ENCODE results near the gene COPS6.

COPS6 gene

DNA sequence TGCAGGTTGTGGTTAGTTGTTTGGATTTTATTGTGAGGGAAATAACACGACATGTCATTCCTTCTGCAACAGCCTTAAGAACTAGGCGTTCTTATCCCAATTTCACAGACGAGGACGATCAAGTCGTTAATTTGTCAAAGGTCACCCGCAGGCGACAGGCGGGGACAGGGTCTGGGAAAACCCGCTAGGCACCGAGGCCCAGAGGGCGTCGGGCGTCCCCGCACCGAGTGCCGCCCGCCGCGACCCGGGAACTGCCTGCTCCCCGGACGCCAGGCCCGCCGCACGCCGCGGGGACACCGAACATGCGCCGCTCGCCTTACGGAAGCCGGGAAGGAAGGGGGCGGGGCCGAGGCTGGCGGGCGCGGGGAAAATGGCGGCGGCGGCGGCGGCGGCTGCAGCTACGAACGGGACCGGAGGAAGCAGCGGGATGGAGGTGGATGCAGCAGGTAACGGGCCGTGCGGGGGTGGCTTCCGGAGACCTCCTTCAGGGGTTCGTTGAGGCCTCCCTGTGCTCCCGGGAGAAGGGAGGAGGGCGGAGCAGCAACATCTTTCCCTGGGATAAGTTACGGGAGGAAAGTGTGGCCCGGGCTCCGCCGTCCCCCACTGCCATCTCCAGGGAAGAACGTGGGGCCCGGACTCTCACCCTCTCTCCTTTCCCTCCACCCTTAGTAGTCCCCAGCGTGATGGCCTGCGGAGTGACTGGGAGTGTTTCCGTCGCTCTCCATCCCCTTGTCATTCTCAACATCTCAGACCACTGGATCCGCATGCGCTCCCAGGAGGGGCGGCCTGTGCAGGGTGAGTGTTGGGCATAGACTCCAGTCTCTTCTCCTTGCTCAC, at the start of gene COPS6:
Gene COPS6 (plus strand): TSS at position 349 of the 837 bp plus-strand sequence. CDS start 22 bp downstream, at position 371.
- peak; percentile 78 for DNase-seq (ENCODE audit: low read depth)

- DNase-seq (ENCODE audit: low read depth): no peak
Measured at GRCh38 chr7:100040575-100040974, 48.2 kb upstream of the COPS6 start.

DNA sequence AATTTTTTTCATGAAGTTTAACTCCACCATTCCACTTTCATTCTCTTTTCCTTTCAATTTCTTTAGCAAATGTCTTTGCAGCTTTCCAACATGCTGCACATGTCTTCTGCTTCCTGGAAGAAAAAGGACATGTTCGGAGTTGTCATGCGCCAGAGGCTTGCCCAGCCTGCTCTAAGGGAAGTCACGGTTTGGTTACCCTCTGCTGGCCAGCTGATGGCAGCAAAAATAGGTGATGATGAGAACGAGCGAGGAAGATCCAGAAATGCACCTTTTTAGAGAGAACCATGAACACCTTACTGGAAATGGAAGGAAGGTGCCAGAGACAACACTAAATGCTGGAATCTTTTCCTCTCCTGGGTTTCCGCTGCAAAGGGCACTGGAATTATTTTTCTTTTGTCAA, 44.1 kb upstream of the COPS6 start:
- no peak for DNase-seq (ENCODE audit: low read depth)

- no peak for DNase-seq (ENCODE audit: low read depth)
Measured at GRCh38 chr7:100048680-100049079, 40.1 kb upstream of the COPS6 start.

GRCh38 chr7:100049441-100050291, 39.1 kb upstream of the COPS6 start, which contains the start of gene ZSCAN21:
TSS of gene ZSCAN21 (plus strand) at chr7:100049774. CDS start at chr7:100057007, 7,233 bp downstream.
- DNase-seq (ENCODE audit: low read depth): peak; percentile 70

- no peak for DNase-seq (ENCODE audit: low read depth)
Measured at GRCh38 chr7:100051611-100052010, 37.2 kb upstream of the COPS6 start.

DNA sequence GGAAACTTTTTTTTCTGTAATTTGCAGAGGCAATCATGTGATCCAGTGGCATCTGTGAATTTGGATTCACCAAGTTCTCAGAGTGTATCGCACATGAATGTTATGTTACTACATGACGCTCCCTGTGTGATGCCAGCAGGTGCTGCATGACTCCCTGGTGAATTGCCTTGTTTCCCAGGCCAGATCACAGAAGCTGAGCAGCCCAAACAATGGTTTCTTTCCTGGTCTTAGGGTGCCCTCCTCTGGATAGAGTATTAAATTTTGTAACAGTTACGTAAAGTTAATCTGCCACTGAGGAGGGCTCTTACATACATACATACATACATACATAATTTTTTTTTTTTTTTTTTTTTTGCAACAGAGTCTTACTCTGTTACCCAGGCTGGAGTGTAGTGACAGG, 35.6 kb upstream of the COPS6 start:
- DNase-seq (ENCODE audit: low read depth): no peak

DNA sequence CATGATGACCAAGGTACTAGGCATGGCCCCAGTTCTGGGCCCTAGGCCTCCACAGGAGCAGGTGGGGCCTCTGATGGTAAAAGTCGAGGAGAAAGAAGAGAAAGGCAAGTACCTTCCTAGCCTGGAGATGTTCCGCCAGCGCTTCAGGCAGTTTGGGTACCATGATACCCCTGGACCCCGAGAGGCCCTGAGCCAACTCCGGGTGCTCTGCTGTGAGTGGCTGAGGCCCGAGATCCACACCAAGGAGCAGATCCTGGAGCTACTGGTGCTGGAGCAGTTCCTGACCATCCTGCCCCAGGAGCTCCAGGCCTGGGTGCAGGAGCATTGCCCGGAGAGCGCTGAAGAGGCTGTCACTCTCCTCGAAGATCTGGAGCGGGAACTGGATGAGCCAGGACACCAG, 31.8 kb upstream of the COPS6 start:
- no peak for DNase-seq (ENCODE audit: low read depth)

DNA sequence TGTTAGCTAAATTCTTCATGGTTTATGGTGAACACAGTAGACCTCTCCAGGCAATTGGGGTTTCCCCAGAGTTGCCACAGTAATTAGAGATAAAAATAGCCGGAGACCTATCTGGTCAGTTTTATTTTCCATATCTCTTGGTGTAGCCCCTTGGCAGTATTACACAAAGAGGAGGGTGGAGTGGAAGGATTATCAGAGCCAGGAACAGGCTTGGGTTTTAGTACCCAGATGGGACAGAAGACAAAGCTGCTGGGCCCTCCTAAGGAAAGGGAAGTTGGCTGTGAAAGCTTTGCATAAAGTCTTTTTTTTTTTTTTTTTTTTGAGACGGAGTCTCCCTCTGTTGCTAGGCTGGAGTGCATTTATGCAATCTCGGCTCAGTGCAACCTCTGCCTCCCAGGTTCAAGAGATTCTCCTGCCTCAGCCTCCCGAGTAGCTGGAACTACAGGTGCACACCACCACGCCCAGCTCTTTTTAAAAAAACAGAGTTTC, 29.5 kb upstream of the COPS6 start:
- no peak for DNase-seq (ENCODE audit: low read depth)

DNA sequence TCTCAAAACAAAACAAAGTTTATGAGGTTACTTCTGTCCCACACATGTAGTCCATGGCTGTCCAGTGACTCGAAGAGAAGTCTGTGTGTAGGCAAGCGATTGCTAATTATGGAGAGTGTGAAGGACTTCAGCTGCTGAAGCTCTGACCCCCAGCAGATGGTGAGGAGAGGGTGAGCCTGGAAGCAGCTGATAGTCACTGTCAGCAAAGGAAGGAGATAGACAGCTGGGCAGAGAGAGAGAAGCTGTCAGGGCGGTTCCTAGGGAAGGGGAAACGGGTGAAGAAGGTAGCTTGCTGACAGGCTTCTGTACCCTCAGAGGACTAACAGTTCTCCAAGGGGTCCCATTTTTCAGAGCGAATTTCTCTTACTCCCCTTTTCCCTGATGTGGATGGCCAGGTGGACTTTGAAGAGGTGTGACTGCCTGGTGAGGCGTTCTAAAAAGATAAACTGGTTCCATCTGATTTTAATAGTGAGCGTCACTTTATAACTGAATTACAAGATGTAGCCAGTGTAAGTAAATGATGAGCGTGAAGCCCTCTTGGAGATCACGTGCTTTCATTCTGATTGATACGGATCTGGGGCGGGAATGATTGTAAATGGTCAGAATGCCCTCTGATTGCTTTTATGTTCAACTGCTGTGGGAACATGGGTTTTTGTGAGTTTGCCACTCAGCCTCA, 27.1 kb upstream of the COPS6 start:
- no peak for DNase-seq (ENCODE audit: low read depth)

GRCh38 chr7:100063376-100063775, 25.4 kb upstream of the COPS6 start:
- no peak for DNase-seq (ENCODE audit: low read depth)

- no peak for DNase-seq (ENCODE audit: low read depth)
Measured at GRCh38 chr7:100064162-100064561, 24.6 kb upstream of the COPS6 start.

DNA sequence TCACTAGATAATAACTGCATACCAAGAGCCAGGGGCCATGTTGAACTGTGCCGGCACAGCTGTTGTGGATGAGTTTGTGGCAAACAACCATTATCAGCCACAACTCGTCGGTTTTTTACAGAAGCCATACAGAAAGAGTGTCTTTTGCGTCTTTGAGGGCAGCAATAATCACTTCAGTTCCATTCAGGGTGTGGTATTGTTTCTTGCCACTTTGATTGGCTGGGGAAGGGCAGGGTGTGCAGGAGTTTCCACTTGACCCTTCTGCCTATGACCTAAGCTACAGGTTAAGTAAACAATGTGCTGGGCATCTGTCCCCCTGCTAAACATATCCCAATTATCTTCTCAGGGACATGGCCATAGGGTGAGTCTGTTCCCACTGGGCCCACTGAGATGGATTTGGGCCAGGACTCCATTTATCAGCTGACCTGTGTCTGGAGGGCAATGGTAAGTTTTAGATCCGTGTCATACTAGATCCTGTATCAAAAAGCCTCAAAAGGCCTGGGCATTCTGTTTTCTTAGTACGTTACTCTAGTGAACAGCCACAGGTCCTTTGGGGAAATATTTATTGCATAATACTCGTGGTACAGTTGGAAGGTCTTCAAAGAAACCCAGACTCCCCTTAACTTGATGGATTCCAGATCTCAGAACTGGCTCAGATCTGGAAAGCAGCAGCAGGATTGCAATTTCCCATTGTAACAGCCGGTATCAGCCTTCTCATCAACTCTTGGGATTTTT, 23.1 kb upstream of the COPS6 start:
- DNase-seq (ENCODE audit: low read depth): no peak

GRCh38 chr7:100066953-100067352, 21.8 kb upstream of the COPS6 start:
- no peak for DNase-seq (ENCODE audit: low read depth)

DNA sequence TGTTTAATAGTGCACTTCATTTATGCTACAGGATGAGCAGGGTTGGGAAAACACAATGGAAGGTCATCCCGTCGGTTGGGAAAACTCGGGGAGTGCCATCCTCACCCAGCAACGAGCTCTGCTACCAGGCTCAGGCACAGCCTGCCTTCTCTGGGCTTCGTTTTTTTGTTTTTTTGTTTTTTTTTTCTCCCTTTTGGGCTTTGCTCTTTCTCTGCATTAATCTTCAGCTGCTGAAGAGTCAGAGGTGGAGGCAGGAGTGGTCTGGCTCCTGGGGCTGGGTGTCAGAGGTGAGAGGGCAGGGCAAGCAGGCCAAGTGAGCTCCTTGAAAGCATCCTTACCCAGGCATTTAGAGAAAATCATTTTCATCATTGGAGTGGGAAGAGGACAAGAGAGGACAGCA, 18.8 kb upstream of the COPS6 start:
- no peak for DNase-seq (ENCODE audit: low read depth)

DNA sequence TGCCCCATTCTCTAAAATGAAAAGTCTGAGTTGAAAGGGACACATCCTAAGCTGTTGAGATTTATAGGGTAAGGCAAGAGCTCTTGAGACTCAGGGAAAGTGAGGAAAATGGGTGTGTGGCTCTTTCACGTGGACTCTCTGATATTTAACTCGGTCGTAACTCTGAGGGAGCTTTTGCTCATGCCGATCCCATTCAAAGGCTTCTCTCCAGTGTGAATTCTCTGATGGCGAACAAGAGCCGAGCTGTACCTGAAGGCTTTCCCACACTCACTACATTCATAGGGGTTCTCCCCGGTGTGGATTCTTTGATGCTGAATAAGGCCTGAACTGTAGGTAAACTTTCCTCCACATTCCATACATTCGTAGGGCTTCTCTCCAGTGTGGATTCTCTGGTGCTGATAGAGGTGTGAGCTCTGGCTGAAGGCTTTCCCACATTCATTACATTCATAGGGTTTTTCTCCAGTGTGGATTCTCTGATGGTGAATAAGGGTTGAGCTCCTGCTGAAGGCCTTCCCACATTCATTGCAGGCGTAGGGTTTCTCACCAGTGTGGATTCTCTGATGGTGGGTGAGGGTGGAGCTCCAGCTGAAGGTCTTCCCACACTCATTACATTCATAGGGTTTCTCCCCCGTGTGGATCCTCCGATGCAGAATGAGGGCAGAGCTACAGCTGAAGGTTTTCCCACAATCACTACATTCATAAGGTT, 17.6 kb upstream of the COPS6 start:
- DNase-seq (ENCODE audit: low read depth): no peak

GRCh38 chr7:100072462-100072861, 16.3 kb upstream of the COPS6 start:
- DNase-seq (ENCODE audit: low read depth): no peak

GRCh38 chr7:100074841-100075240, 13.9 kb upstream of the COPS6 start:
- no peak for DNase-seq (ENCODE audit: low read depth)

DNA sequence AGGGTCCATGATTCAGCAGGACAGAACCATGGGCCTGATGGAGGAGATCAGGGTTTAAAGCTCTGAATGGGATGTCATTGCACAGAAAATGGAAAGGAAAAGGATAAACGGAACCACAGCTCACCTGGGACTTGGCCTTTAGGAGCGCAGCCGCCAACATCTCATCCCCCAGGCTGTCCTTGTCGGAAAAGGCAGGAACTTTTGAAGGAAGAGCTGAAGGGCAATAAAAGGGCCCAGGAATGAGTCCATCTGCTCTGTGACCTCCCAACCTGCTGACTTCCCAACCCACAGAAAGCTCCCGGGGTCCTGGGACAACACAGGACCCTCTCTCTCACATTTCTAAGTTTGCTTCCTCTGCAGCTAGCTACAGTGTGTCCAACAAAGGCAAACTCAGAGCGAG, 13.4 kb upstream of the COPS6 start:
- DNase-seq (ENCODE audit: low read depth): no peak

- no peak for DNase-seq (ENCODE audit: low read depth)
Measured at GRCh38 chr7:100077205-100077604, 11.6 kb upstream of the COPS6 start.

DNA sequence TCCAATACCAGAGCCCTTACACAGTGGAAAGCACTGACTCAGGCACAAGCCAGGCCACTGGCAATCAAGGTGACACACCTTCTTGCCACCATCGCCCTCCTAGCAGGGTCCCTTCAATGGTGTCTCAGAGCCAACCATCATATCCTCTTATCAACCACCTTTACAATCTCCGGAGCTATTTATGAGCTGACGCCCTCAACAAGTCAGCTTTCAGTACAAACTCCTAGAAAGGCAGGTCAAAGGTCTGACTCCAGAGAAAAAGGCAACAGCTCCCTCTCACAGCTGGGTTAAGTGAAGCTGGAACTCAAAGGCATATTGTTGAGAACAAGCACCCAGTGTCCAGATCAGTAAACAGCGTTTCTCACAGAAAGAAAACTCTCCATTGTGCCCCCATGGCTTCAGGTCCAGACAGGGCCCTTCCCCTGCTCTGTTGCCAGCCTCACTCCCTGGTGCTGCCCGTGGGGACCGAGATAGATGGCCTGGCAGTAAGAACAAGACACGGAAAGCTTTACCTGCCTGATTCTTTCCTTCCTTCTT, 9.7 kb upstream of the COPS6 start:
- DNase-seq (ENCODE audit: low read depth): no peak

Measured in activated gamma-delta T cell treated with anti-CD3 and anti-CD28 coated beads, Interleukin-2, amount 50 U/mL, for 16 hours (primary cell).